ENCODE results near the gene RTL5. TPM values are rescaled to one million over a fixed set of nuclear protein-coding genes. Genes with fewer than 3 reads are reported as not detected.

RTL5 gene
- total RNA-seq, 4 donors from 2014 or later, result 8.0 to 19.8 (median 13.3) TPM

DNA sequence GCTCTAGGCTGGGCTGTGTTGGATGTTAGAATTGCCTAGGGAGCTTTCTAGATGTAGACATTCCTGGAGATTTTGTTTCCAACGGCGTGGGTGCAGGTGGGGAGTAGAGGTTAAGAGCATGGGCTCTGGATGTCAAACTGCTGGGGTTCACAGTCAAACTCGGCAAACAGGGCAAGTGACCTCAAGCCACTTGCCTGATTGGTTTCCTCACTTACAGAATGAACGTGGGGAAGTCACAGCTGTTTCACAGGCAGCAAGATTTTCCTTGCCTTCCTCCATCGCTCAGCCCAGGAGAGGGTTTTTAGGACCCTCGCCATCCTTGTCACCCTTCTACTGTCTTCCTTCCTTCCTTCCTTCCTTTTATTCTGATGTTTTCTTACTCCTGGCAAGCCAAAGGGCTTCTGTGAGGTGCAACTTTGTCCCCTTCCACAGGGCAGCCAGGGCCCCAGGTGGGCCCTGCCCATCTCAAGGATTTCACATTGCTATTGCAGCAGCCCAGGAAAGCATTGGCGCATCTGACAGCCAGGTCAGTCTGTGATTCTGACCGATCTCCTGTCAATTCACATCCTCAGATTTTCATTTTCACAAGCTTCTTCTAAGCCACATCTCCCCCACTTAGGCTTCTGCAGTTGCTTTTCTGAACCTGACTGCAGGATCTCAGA is 7.0 kb downstream of the RTL5 start:
- WGBS, result 61% methylated on average over 6 of the region's 8 CpGs
- H3K9me3 ChIP-seq, result no peaks in the 10 kb centered on the region
- H3K4me3 ChIP-seq, result no peak overlapping the region
- no peaks in the 10 kb centered on the region for H3K36me3 ChIP-seq
- intact Hi-C loops (cut with DNase I), result no loop called here
- DNase-seq (ENCODE audit: extremely low spot score), result no peak
- H3K4me1 ChIP-seq, result peaks cover 38 to 94% (median 92%) of the 10 kb centered on the region in 4 donors
- H3K27me3 ChIP-seq, result peaks cover 0 to 3% (median 0%) of the 10 kb centered on the region in 4 donors
- peak overlapping the region; percentile 79 to 83 (median 80) for H3K27ac ChIP-seq (replicated peaks in 1 of 4)
- TF ChIP-seq POLR2AphosphoS5 (IDR thresholded peaks at IDR 0.05) (no peak), EP300 (IDR thresholded peaks at IDR 0.05) (no peak), POLR2A (IDR thresholded peaks at IDR 0.05; ENCODE audit: low read depth) (no peak)
- TF ChIP-seq, protein P1, sequence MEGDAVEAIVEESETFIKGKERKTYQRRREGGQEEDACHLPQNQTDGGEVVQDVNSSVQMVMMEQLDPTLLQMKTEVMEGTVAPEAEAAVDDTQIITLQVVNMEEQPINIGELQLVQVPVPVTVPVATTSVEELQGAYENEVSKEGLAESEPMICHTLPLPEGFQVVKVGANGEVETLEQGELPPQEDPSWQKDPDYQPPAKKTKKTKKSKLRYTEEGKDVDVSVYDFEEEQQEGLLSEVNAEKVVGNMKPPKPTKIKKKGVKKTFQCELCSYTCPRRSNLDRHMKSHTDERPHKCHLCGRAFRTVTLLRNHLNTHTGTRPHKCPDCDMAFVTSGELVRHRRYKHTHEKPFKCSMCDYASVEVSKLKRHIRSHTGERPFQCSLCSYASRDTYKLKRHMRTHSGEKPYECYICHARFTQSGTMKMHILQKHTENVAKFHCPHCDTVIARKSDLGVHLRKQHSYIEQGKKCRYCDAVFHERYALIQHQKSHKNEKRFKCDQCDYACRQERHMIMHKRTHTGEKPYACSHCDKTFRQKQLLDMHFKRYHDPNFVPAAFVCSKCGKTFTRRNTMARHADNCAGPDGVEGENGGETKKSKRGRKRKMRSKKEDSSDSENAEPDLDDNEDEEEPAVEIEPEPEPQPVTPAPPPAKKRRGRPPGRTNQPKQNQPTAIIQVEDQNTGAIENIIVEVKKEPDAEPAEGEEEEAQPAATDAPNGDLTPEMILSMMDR (IDR thresholded peaks at IDR 0.05), result no peak

DNA sequence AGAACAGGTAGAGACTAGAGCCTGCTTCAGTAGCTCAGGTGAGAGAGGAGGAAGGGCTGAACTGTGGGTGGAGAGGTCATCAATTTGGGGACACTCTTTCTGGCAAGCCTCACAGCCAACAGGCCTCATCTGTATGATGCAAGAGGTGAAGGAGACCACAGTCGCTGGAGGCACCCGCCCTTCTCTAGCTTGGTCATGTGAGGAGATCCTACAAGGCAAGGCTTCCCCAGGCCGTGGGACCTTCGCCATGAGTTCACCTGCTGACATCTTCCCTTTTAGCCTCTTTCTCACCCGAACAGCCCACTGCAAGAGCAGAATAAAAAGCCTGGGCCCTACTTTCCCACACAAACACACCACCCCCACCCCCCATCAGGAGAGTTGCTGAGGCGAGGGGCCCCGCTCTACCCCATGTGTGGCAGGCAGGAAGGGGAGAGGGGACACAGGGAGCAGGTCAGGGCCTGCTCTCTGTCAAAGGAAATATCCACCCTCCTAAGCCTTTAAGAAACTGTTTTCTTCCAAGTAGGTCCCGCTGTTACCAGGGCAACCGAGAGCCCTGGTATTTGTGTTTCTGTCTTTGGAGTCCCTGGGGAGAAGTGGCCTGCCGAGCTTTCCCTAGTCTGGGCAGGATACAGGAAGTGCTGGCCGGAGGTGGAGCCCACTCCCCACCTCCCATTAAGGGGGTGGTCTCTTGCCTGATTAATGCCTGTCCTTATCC is 8.1 kb downstream of the RTL5 start:
- H3K27me3 ChIP-seq, result peaks cover 0 to 3% (median 0%) of the 10 kb centered on the region in 4 donors
- no peaks in the 10 kb centered on the region for H3K9me3 ChIP-seq
- TF ChIP-seq EP300 (IDR thresholded peaks at IDR 0.05) (no peak), POLR2A (IDR thresholded peaks at IDR 0.05; ENCODE audit: low read depth) (no peak), POLR2AphosphoS5 (IDR thresholded peaks at IDR 0.05) (no peak)
- TF ChIP-seq, protein P1 (IDR thresholded peaks at IDR 0.05), result no peak
- H3K4me3 ChIP-seq, result no peak overlapping the region
- DNase-seq (ENCODE audit: extremely low spot score), result no peak
- WGBS, result 37% methylated on average over 11 of the region's 11 CpGs
- intact Hi-C loops (cut with DNase I), result no loop called here
- peaks cover 38 to 84% (median 83%) of the 10 kb centered on the region in 4 donors for H3K4me1 ChIP-seq
- no peaks in the 10 kb centered on the region for H3K36me3 ChIP-seq
- peak overlapping the region; percentile 79 to 83 (median 80) for H3K27ac ChIP-seq (replicated peaks in 1 of 4)

DNA sequence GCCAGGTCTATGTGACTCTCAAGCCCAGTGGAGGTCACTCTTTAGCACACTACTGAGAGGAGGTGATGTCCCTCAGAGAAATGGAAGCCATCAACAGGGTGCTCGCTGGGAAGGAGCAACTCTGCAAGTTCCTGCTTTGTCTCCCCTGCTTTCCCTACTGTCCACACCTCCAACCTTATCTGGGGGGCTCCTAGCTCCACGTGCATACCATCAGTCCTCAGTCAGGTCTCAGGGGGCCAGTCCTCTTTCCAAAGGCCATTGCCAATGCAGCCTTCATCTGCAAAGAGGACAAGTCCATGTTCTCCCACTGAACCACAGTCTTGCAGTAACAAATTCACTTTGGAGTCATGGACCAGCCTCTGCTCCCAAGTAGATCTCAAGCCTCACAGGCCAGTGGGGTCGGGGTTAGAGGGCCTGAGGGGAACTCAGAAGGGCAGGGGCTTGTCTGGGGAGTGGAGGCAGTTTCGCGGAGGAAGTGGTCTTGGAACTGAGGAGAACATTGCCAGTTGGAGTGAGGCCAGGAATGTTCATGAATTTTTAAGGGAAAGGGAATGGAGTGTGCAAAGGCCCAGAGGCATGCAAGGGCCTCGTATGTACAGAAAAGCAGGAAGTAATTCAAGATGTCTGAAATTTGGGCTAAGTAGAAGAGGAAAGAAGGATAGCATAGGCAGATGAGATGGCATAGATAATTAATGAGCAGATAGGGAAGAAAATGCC is 8.9 kb downstream of the RTL5 start:
- no peak for DNase-seq (ENCODE audit: extremely low spot score)
- H3K36me3 ChIP-seq, result no peaks in the 10 kb centered on the region
- H3K4me1 ChIP-seq, result peaks cover 38 to 75% (median 75%) of the 10 kb centered on the region in 4 donors
- peak overlapping the region; percentile 79 to 83 (median 80) for H3K27ac ChIP-seq (replicated peaks in 1 of 4)
- H3K9me3 ChIP-seq, result no peaks in the 10 kb centered on the region
- WGBS, result 65% methylated on average over 6 of the region's 6 CpGs
- no peak for TF ChIP-seq EP300 (IDR thresholded peaks at IDR 0.05)
- TF ChIP-seq, protein P1 (IDR thresholded peaks at IDR 0.05), result no peak
- TF ChIP-seq POLR2AphosphoS5 (IDR thresholded peaks at IDR 0.05), result no peak
- no peak for TF ChIP-seq POLR2A (IDR thresholded peaks at IDR 0.05; ENCODE audit: low read depth)
- no peak overlapping the region for H3K4me3 ChIP-seq
- intact Hi-C loops (cut with DNase I), result no loop called here
- H3K27me3 ChIP-seq, result peaks cover 0 to 3% (median 0%) of the 10 kb centered on the region in 4 donors

DNA sequence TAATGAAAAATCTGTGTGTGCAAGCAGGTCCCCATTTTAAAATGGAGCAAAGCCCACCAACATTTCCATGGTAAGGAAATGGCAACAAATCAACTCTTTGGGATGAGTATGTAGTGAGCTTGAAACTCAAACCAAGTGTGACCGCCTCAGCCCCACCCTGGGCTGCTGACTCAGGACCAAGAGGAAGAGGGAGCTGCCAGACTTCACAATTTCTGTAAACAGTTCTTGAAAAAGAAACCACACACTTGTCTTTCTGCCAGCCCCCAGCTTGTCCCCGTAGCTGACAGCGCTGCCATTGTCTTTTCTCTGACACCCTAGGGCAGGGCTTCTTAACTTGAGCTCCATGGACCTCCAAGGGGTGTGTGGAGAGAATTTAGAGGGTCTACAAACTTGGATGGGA is 10.3 kb downstream of the RTL5 start:
- WGBS, result 29% methylated on average over 3 of the region's 3 CpGs
- Histone ChIP-seq H3K4me3 (no peak overlapping the region), H3K4me1 (peaks cover 35 to 61% (median 61%) of the 10 kb centered on the region in 4 donors), H3K27ac (replicated peaks in 1 of 4) (peak overlapping the region; percentile 77 to 83 (median 79)), H3K9me3 (no peaks in the 10 kb centered on the region), H3K27me3 (peaks cover 0 to 3% (median 0%) of the 10 kb centered on the region in 4 donors), H3K36me3 (no peaks in the 10 kb centered on the region)
- intact Hi-C loops (cut with DNase I), result no loop called here
- no peak for DNase-seq (ENCODE audit: extremely low spot score)
- TF ChIP-seq EP300 (IDR thresholded peaks at IDR 0.05) (no peak), POLR2AphosphoS5 (IDR thresholded peaks at IDR 0.05) (peak; percentile 10 to 36), POLR2A (IDR thresholded peaks at IDR 0.05; ENCODE audit: low read depth) (no peak)
- TF ChIP-seq, protein P1 (IDR thresholded peaks at IDR 0.05), result no peak
